GM21526 (cell line): Measurements from ENCODE around the gene ACAA1.
"Not testable (repeated sequence)": the region's sequence is repeated elsewhere in the genome, so short reads cannot be mapped to it uniquely, and the experiment has no call there.

Experiments used
- ATAC-seq: cut with Tn5 transposase; IDR thresholded peaks from one replicate; pipeline ENCODE4 v1.9.1; 2021; ENCODE audit warnings: moderate library complexity; ENCODE audit not compliant: unreplicated experiment, low FRiP score

The ACAA1 gene

GRCh38 chr3:38137615-38138348 is 855 bp upstream of the ACAA1 start:
- ATAC-seq: no peak

GRCh38 chr3:38136393-38136776 is 542 bp downstream of the ACAA1 start:
- no peak for ATAC-seq

- not testable (repeated sequence) for ATAC-seq
These were observed 1.2 kb downstream of the ACAA1 start for GRCh38 chr3:38135621-38136277.

- ATAC-seq: not testable (repeated sequence)
These were observed 2.3 kb downstream of the ACAA1 start for GRCh38 chr3:38134517-38135143.

GRCh38 chr3:38133557-38134405 is 3.1 kb downstream of the ACAA1 start:
- ATAC-seq: no peak

GRCh38 chr3:38133209-38133556 is 3.7 kb downstream of the ACAA1 start:
- ATAC-seq: no peak

GRCh38 chr3:38131621-38132369 is 5.1 kb downstream of the ACAA1 start:
- no peak for ATAC-seq

GRCh38 chr3:38130631-38131065 is 6.3 kb downstream of the ACAA1 start:
- ATAC-seq: no peak

GRCh38 chr3:38129058-38129457 is 7.9 kb downstream of the ACAA1 start:
- no peak for ATAC-seq

GRCh38 chr3:38128303-38128655 is 8.6 kb downstream of the ACAA1 start:
- ATAC-seq: no peak

GRCh38 chr3:38127611-38128302 is 9.2 kb downstream of the ACAA1 start:
- ATAC-seq: no peak

- no peak for ATAC-seq
These were observed 10.6 kb downstream of the ACAA1 start for GRCh38 chr3:38126121-38126892.

GRCh38 chr3:38125305-38126120 is 11.4 kb downstream of the ACAA1 start:
- ATAC-seq: no peak

- no peak for ATAC-seq
These were observed 12.4 kb downstream of the ACAA1 start for GRCh38 chr3:38124324-38125122.

- no peak for ATAC-seq
These were observed 14.1 kb downstream of the ACAA1 start for GRCh38 chr3:38122712-38123290.

- ATAC-seq: no peak
These were observed 15.0 kb downstream of the ACAA1 start for GRCh38 chr3:38121832-38122461.

GRCh38 chr3:38121451-38121831 is 15.5 kb downstream of the ACAA1 start:
- no peak for ATAC-seq
